Middle frontal gyrus (tissue), 1 donor: ENCODE data around the gene ATRIP.
"Not testable (repeated sequence)": the region's sequence is repeated elsewhere in the genome, so short reads cannot be mapped to it uniquely, and the experiment has no call there.

Source experiments
- DNase-seq: peaks from one replicate; pipeline ENCODE4 v3.0.0-alpha.2; 2015; ENCODE audit warnings: low spot score; ENCODE audit errors: extremely low spot score

Gene ATRIP

DNA sequence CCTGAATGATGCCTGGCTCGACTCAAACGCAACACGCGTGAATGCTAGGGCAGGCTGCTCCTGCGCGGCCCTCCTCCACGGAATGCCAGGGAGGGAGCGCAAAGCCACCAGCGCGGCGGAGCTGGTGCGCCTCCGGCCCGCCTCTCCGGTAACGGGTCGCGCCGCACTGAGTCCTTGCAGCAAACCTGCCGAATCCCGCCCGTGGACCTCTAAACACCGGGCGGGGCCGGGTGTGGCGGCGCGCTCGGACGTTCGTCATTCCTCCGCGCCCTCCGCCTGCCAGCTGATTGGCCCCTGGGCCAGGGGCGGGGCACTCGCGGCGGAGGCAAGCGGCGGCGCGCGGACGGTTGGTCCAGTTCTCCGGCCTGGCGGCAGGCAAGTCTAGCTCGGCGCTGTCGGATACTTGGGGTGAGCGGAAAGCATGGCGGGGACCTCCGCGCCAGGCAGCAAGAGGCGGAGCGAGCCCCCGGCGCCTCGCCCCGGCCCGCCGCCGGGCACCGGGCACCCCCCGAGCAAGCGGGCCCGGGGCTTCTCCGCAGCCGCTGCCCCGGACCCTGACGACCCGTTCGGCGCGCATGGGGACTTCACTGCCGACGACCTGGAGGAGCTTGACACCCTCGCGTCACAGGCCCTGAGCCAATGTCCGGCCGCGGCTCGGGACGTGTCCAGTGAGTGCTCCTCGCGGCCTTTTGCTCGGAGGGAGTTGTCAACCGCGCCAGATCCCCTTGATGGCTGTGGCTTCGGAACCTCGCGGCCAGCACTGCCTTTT, at the start of gene ATRIP:
Gene ATRIP (plus strand): TSS at position 313 of the 769 bp plus-strand sequence. CDS start 109 bp downstream, at position 422.
- DNase-seq: peak; percentile 82

DNA sequence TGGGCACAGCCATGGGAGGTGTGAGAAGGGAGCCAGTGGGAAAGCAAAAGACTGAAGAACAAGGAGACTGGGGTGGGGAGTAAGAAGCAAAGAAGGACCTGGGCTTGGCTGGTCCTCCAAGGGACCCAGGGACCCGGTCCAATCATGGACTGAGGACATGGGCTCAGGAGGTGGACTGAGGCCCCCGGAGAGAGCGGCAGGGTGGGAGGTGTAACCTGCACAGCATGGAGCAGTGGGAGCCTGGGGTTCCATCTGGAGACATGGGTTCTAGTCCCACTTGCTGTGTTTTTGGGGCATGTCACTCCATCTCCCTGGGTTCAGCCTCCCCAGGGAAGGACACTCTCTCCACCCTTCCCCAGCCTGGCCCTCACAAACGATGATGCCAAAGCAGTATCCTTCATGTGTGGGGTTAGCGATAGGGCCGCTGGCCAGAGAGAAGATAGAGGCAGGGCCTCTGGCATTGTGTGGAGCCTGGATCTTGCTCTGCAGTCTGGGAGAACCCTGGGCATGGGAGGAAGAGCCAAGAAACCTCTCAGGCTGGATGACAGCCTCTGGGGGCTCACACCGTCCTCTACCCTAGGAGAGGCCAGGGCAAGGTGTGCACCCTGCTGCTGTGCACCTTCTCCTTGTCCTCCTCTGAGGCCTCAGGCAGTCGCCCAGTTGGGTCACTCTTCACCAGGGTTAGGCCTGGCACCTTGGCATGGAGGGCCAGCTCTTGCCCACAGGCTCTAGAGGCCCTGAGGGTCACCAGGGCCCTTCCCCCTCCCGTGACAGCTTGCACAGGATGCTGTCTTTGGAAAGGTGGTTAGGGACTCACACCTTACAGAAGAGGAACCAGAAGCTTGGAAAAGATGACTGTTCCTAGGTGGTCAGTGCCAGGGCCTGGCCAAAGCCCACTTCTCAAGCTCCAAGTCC, 48.5 kb upstream of the ATRIP start:
- DNase-seq: no peak

DNA sequence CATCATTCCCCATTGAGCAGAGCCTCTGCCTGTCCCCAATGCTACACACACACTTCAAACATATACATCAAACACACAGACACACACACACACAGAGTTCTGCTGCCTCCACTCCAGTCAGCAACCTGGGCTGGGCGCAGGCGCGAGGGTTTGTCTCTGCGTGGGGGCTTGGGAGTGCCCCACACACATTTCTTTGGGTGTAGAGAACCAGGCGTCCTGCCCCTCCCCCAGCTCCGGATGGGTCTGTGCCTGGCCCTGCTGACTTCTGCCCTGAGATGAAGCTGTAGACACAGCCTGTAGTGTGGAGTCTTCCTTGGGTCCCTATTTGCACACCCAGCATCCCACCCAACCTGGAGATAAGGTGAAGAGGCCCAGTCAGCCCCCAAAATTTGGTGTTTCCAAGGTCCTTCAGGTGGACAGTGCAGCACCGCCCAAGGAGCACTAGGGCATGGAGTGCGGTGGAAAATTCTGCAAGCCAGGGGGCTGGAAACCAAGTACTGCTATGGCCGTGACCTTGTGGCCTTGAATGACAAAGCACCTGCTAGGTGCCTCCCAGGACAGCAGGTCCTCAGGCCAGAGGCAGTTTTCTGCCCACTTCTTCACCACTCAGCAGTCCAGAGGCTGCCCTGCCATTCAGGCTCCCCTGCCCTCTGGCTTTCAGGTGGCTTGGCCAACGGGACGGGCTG, 47.7 kb upstream of the ATRIP start:
- no peak for DNase-seq

DNA sequence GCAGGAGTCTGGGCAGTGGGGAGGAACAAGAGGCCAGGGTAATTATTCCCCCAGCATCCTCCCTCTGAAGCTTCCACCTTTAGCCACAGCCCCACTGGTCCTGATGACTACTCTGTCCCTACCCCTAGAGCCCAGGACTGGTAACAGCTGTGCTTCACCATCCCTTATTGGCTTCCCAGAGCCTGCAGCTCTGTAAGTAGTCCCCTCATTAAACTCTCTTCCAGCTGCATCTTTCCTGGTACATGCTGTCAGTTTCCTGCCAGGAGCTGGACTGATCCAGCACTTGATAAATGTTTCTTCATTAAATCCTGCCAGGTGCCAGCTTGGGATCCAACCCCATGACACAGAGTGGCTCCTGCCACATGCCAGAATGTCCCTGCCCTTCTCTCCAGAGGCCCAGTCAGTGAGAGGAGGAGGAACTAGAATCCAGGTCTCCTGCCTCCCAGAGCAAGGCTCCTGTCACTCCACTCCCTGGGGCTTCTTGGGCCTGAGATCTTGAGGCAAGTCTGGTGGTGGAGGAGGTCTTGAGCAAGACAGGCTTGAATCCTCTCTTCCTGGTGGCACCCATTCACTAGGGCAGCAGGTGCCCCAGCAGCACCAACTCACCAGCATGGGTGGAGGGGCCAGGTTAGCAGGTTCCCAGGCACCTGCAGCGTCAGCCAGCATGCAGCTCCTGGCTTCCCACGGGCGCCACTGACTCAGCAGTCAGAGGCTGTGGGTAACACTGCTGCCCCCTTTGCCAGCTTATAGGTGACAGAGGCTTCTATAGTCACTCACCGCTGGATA, 47.0 kb upstream of the ATRIP start:
- DNase-seq: no peak

DNA sequence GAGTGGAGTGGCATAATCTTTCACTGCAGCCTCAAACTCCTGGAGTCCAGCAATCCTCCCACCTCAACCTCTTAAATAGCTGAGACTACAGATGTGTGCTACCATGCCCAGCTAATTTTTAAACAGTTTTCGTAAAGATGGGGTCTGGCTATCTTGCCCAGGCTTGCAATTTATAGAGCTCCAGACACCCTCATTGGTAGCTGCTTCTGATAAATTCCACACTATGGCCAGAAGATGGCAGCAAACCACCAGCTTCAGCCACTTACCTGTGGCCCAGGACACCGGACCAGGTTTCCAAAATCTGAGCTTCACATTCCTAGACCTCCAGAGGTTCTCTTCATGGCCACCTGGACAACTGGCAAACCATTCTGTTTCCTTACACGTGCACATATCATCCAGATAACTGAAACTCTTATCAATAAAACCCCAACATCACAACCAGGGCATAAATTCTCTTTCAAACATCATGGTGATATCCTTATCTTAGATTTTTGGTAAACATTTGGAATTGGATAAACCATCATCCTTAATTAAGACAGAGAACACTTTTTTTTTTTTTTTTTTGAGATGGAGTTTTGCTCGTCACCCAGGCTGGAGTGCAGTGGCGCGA, 45.6 kb upstream of the ATRIP start:
- DNase-seq: peak; percentile 56

DNA sequence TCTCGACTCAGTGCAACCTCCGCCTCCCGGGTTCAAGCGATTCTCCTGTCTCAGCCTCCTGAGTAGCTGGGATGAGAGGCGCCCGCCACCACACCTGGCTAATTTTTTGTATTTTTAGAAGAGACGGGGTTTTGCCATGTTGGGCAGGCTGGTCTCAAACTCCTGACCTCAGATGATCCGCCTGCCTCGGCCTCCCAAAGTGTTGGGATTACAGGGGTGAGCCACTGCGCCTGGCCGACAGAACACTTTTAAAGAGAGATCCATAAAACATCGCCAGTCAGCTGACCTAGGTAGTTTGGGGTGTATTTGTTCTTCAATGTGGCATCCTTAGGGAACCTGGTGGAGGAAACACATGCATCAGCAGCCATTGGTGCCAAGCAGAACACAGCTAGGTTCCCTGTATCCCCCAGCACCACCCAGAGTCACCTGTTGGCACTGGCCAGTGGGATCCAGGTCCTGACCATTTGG, 45.1 kb upstream of the ATRIP start:
- not testable (repeated sequence) for DNase-seq

DNA sequence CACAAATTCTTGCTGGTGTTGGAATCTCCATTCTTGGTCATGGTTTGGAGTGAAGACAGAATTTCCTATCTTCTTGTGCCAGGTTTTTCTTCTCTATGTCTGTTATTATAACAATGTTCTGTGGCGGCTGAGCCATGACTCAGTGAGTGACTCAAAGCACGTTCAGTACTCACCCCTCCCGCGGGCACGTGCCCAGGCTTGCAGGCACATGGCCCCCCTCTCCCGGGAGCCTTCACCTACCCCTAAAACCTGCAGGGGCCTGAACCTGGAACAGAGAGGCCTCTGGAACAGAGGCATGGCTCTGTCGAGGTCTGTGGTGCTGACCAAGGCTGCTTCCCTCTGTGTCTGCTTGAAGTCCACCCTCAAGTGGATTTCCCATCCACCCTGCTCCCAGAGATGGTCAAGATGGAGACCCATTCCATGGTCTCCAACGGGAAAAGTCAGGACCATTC, 44.2 kb upstream of the ATRIP start:
- DNase-seq: no peak

DNA sequence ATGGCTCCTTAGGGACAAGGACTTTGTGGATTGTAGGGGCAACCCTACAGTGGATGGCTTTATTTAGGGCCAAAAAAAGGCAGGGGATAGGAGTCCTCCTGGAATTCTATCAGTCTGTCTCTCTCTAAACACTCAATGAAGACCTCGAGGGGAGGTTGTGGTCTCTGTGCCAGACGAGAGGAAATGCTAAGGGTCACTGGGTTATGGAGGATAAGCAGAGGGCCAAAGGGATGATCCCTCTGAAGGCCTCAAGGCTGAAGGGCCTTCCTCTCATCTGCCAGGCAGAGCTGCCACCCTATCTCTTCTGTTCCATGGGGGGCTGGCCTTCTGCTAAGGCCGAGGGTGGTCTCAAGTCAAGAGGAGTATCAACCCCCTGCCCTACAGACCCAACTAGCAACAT, 43.6 kb upstream of the ATRIP start:
- DNase-seq: no peak

DNA sequence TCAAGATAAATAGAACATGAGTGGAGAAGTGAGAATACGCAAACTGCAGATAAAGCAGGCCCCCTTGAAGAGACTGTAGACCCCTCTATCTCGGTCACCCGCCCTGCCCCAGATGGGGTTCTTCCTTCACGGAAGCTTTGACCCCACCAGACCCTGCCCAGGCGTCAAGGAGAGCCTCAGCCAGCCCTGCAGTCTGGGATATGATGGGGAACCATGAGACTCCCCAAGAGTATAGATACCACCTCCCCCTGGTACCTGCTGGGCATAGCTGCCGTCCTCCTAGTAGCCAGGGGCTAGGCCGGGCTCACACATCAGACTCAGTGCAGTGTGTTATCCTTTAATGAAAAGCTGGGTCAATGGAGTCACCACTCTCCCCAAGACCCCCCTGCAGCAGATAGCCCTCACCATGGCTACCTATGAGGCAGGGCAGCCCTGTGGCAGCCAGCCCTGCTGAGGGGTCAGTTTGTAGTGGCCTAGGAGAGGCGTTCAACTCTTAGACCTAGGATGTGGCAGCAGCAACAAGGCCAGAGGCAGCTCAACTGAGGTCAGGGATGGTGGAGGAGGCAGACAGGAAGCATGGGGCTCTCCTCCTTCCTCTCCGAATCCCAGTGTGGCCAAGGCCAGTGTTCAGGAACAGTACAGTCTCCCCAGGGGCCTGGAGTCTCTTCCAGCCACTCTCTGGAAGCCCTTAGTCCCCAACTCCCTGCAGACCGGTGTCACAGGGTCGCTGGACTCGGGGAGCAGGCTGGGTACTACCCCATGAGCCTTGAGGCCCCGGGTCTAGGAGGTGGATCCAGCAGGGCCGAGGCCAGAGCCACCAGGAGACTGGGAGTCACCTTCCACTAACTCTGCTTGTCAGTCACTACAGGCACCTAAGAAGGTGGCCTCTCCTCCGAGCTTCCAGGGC, 42.8 kb upstream of the ATRIP start:
- no peak for DNase-seq

DNA sequence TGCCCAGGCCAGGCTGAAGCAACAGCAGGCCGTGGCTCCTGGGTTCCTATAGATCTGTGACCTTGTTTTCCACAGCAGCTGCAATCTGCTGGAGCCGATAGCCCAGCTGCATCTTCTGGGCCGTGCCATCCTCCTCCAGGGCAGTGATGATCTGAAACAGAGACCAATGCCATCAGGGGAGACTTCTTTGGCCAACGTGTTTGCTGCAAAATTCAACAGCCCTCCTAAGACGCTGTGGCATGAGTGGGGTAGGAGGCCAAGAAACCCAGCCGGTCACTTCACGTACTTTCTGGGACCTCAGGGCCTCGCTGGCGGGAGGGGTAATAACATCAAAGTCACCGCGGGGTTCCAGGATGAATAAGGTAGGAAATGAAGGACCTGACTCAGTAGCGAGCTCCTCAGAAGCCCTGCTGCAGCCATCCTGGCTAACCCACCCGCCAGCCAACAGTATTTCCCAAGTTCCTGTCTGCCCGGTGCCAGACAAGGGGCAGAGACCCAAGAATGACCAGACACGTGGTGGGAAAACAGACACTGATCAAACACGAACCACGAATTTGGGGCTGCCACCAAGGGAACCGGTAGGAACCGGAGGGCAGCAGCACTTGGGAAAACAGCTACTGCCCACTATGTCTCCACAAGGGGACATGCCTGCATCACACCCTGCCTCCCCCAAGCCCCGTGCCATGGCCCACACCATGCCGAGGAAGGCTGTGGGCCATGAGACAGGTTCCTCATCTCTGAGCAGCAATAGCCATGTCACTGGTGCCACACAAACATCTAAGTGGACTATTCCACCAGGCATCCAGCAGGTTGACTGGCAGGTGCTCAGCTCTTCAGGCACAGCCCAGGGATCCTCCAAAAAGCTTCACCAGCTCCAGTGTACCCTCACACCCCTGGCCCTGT, 41.8 kb upstream of the ATRIP start:
- DNase-seq: no peak

DNA sequence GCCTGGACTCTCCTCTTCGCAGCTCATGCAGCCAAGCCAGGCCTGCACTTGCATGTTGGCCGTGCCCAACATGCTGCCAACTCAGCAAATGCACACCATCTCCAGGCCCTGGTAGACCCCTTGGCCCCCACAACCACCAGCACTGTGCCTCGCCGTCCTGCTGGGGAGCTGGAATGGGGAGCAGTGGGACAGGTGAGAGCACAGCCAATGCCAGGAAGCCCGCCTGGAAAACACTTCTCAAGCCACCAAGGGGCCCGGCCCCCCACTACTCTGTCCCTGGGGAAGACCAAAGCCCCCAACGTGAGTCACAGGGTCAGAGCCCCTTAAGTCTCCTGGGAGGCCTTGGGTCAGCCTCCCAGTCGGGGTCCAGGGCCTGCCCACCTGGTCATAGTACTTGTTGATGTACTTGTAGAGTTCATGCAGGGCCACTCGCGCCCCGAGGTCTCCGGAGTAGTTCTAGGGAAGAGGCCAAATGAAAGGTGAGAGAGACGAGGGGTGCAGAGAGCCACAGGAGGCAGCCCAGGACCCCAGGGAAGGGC, 41.1 kb upstream of the ATRIP start:
- DNase-seq: no peak

DNA sequence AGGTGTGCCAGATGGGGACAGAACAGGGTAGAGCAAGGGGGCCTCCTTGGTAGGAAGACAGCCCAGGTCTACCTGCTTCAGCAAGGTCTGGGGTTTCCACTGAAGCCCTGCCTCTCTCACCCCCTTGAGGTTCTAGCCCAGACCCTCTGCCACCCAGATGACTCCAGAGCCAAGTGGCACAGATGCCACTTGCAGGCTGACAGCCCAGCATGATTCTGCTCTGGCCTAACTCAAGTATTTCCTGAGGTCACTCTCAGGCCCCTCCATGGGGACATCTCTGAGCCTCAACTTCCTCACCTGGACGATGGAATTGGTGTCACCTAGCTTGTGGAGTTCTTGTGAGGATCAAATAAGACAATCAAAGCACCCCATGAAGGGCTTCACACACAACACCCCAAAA, 40.6 kb upstream of the ATRIP start:
- DNase-seq: no peak

DNA sequence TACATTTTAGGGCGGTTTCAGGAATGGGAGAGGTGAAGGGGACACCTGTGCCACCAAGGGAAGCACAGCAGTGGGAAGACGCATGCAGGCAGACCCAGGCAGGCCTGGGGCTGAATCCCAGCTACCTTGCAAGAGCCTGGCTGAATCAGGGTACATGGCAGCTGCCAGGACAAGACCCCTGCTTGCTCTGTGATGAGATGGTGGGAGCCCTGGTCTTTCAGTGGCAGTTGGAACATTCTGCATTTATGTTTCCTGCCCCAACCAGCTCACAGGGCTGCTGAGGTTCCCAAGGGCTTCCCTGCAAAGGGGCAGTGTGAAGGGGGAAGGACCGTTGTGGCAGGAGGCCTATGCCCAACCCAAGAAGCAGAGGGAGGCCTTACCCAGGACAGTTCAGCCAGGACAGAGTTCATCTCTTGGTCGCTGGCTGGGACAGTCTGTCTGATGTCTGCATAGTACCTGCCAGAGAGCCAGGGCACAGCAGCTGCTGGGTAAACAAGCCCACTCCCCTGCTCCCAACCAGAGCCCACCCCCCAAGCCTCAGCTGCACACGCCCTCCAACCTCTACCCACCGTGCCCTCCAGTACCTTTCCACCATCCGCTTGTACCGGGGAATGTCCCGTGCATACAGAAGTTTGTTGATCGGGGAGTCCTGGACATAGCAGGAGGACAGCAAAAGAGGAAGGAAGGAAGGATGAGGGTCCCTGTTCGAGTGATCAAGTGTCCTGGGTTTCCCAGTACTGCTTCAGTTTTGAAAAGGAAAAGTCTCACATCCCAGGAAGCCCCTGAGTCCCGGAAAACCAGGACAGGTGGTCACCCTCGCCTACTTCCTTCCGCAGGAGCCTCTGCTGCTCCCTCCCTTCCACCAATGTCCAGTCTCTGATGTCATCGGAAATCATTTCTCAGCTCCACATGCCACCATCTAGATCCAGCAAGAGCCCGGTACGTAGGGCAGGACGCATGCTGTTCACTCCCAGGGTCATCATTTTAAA, 39.8 kb upstream of the ATRIP start:
- no peak for DNase-seq

DNA sequence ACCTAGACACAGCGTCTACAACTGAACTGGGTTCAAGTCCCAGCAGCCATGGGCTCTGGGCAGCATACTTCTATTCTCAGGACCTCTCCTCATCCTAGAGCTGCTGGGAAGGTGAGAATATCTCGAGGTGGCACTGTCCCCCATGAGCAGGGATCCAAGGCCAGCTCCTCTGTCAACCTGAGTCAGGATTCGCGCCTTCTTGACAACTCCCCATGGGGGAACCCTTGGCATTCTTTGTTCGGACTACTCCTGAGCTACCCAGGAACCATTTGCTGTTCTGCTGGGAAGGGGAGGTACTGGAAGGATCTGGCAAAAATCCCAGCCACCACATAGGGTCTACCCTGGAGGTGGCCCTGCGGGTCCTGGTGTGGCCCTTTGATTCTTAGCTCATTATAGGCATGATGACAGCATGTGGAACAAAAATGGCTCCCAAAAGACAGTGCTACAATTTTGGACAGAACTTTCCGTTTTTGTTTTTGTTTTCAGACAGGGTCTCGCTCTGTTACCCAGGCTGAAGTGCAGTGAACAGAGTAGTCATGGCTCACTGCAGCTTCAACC, 38.9 kb upstream of the ATRIP start:
- DNase-seq: no peak

DNA sequence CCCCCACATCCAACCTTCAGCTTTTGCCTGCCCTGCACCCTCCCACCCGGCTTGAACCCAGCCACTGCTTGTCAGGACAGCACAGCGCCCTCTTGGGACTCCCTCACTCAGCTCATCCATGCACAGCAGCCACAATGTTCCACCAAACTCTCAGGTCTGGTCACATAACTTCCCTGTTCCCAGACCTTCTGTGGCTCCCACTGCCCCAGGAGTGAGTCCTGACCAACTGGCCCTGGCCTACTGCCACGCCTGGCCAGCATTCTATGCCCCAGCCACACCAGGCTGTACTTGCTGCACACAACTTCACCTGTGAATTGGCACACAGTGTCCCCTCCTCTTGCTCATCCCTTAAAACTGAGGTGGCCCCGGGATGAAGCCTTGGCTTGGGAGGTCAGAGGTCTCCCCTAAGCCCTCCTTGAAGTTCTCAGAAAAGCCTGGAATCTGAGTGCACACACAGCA, 37.7 kb upstream of the ATRIP start:
- no peak for DNase-seq
